Measurements from ENCODE around the gene OSBPL2.

OSBPL2 gene

GRCh38 chr20:62318400-62319345 lies 80.4 kb downstream of the OSBPL2 start:
- Histone ChIP-seq H3K4me1 (ENCODE audit: control insufficient read depth in 1 of 2, insufficient read depth in 2 of 2, low read length in 2 of 2) (no peaks in the 10 kb centered on the region), H3K4me3 (ENCODE audit: low read depth in 1 of 2, low read length in 2 of 2) (no peak overlapping the region), H3K27ac (ENCODE audit: low read depth, low read length) (no peak overlapping the region), H3K9ac (ENCODE audit: low read depth in 1 of 2, low read length in 2 of 2) (no peak overlapping the region), H3K9me3 (ENCODE audit: control insufficient read depth in 1 of 2, low read length in 2 of 2) (no peaks in the 10 kb centered on the region), H3K27me3 (ENCODE audit: control insufficient read depth in 1 of 2, insufficient read depth in 2 of 2, low read length in 2 of 2) (no peaks in the 10 kb centered on the region), H3K36me3 (ENCODE audit: control insufficient read depth in 1 of 2, insufficient read depth in 2 of 2, low read length in 2 of 2) (peaks cover 0 to 24% of the 10 kb centered on the region in 2 donors)

- Histone ChIP-seq H3K4me1 (ENCODE audit: control insufficient read depth in 1 of 2, insufficient read depth in 2 of 2, low read length in 2 of 2) (no peaks in the 10 kb centered on the region), H3K9ac (ENCODE audit: low read depth in 1 of 2, low read length in 2 of 2) (no peak overlapping the region), H3K27ac (ENCODE audit: low read depth, low read length) (no peak overlapping the region), H3K27me3 (ENCODE audit: control insufficient read depth in 1 of 2, insufficient read depth in 2 of 2, low read length in 2 of 2) (no peaks in the 10 kb centered on the region), H3K4me3 (ENCODE audit: low read depth in 1 of 2, low read length in 2 of 2) (no peak overlapping the region), H3K9me3 (ENCODE audit: control insufficient read depth in 1 of 2, low read length in 2 of 2) (no peaks in the 10 kb centered on the region), H3K36me3 (ENCODE audit: control insufficient read depth in 1 of 2, insufficient read depth in 2 of 2, low read length in 2 of 2) (peaks cover 0 to 24% of the 10 kb centered on the region in 2 donors)
These were observed 81.1 kb downstream of the OSBPL2 start for GRCh38 chr20:62319346-62319909.

- peaks cover 0 to 15% of the 10 kb centered on the region in 2 donors for H3K36me3 ChIP-seq (ENCODE audit: control insufficient read depth in 1 of 2, insufficient read depth in 2 of 2, low read length in 2 of 2)
- H3K27ac ChIP-seq (ENCODE audit: low read depth, low read length) = no peak overlapping the region
- H3K9me3 ChIP-seq (ENCODE audit: control insufficient read depth in 1 of 2, low read length in 2 of 2) = no peaks in the 10 kb centered on the region
- H3K9ac ChIP-seq (ENCODE audit: low read depth in 1 of 2, low read length in 2 of 2) = no peak overlapping the region
- no peaks in the 10 kb centered on the region for H3K4me1 ChIP-seq (ENCODE audit: control insufficient read depth in 1 of 2, insufficient read depth in 2 of 2, low read length in 2 of 2)
- H3K27me3 ChIP-seq (ENCODE audit: control insufficient read depth in 1 of 2, insufficient read depth in 2 of 2, low read length in 2 of 2) = no peaks in the 10 kb centered on the region
- H3K4me3 ChIP-seq (ENCODE audit: low read depth in 1 of 2, low read length in 2 of 2) = no peak overlapping the region
These were observed 82.4 kb downstream of the OSBPL2 start for GRCh38 chr20:62320581-62321354.

- Histone ChIP-seq H3K4me3 (ENCODE audit: low read depth in 1 of 2, low read length in 2 of 2) (no peak overlapping the region), H3K4me1 (ENCODE audit: control insufficient read depth in 1 of 2, insufficient read depth in 2 of 2, low read length in 2 of 2) (no peaks in the 10 kb centered on the region), H3K9me3 (ENCODE audit: control insufficient read depth in 1 of 2, low read length in 2 of 2) (no peaks in the 10 kb centered on the region), H3K27ac (ENCODE audit: low read depth, low read length) (no peak overlapping the region), H3K36me3 (ENCODE audit: control insufficient read depth in 1 of 2, insufficient read depth in 2 of 2, low read length in 2 of 2) (peaks cover 0 to 9% of the 10 kb centered on the region in 2 donors), H3K27me3 (ENCODE audit: control insufficient read depth in 1 of 2, insufficient read depth in 2 of 2, low read length in 2 of 2) (no peaks in the 10 kb centered on the region), H3K9ac (ENCODE audit: low read depth in 1 of 2, low read length in 2 of 2) (no peak overlapping the region)
These were observed 83.2 kb downstream of the OSBPL2 start for GRCh38 chr20:62321521-62321948.

GRCh38 chr20:62321975-62322374 lies 83.7 kb downstream of the OSBPL2 start:
- Histone ChIP-seq H3K9ac (ENCODE audit: low read depth in 1 of 2, low read length in 2 of 2) (no peak overlapping the region), H3K4me3 (ENCODE audit: low read depth in 1 of 2, low read length in 2 of 2) (no peak overlapping the region), H3K27ac (ENCODE audit: low read depth, low read length) (no peak overlapping the region), H3K27me3 (ENCODE audit: control insufficient read depth in 1 of 2, insufficient read depth in 2 of 2, low read length in 2 of 2) (no peaks in the 10 kb centered on the region), H3K36me3 (ENCODE audit: control insufficient read depth in 1 of 2, insufficient read depth in 2 of 2, low read length in 2 of 2) (peaks cover 0 to 4% of the 10 kb centered on the region in 2 donors), H3K9me3 (ENCODE audit: control insufficient read depth in 1 of 2, low read length in 2 of 2) (no peaks in the 10 kb centered on the region), H3K4me1 (ENCODE audit: control insufficient read depth in 1 of 2, insufficient read depth in 2 of 2, low read length in 2 of 2) (no peaks in the 10 kb centered on the region)

GRCh38 chr20:62322492-62323041 lies 84.2 kb downstream of the OSBPL2 start:
- Histone ChIP-seq H3K4me3 (ENCODE audit: low read depth in 1 of 2, low read length in 2 of 2) (no peak overlapping the region), H3K4me1 (ENCODE audit: control insufficient read depth in 1 of 2, insufficient read depth in 2 of 2, low read length in 2 of 2) (no peaks in the 10 kb centered on the region), H3K27me3 (ENCODE audit: control insufficient read depth in 1 of 2, insufficient read depth in 2 of 2, low read length in 2 of 2) (no peaks in the 10 kb centered on the region), H3K9me3 (ENCODE audit: control insufficient read depth in 1 of 2, low read length in 2 of 2) (no peaks in the 10 kb centered on the region), H3K27ac (ENCODE audit: low read depth, low read length) (no peak overlapping the region), H3K36me3 (ENCODE audit: control insufficient read depth in 1 of 2, insufficient read depth in 2 of 2, low read length in 2 of 2) (peaks cover 0 to 6% of the 10 kb centered on the region in 2 donors), H3K9ac (ENCODE audit: low read depth in 1 of 2, low read length in 2 of 2) (no peak overlapping the region)

- Histone ChIP-seq H3K9ac (ENCODE audit: low read depth in 1 of 2, low read length in 2 of 2) (no peak overlapping the region), H3K27ac (ENCODE audit: low read depth, low read length) (no peak overlapping the region), H3K36me3 (ENCODE audit: control insufficient read depth in 1 of 2, insufficient read depth in 2 of 2, low read length in 2 of 2) (peaks cover 0 to 6% of the 10 kb centered on the region in 2 donors), H3K9me3 (ENCODE audit: control insufficient read depth in 1 of 2, low read length in 2 of 2) (no peaks in the 10 kb centered on the region), H3K27me3 (ENCODE audit: control insufficient read depth in 1 of 2, insufficient read depth in 2 of 2, low read length in 2 of 2) (no peaks in the 10 kb centered on the region), H3K4me1 (ENCODE audit: control insufficient read depth in 1 of 2, insufficient read depth in 2 of 2, low read length in 2 of 2) (no peaks in the 10 kb centered on the region), H3K4me3 (ENCODE audit: low read depth in 1 of 2, low read length in 2 of 2) (no peak overlapping the region)
These were observed 85.0 kb downstream of the OSBPL2 start for GRCh38 chr20:62323146-62323979.

GRCh38 chr20:62323980-62324906 lies 85.9 kb downstream of the OSBPL2 start:
- Histone ChIP-seq H3K27me3 (ENCODE audit: control insufficient read depth in 1 of 2, insufficient read depth in 2 of 2, low read length in 2 of 2) (no peaks in the 10 kb centered on the region), H3K27ac (ENCODE audit: low read depth, low read length) (no peak overlapping the region), H3K4me3 (ENCODE audit: low read depth in 1 of 2, low read length in 2 of 2) (no peak overlapping the region), H3K36me3 (ENCODE audit: control insufficient read depth in 1 of 2, insufficient read depth in 2 of 2, low read length in 2 of 2) (peaks cover 0 to 6% of the 10 kb centered on the region in 2 donors), H3K9ac (ENCODE audit: low read depth in 1 of 2, low read length in 2 of 2) (no peak overlapping the region), H3K9me3 (ENCODE audit: control insufficient read depth in 1 of 2, low read length in 2 of 2) (no peaks in the 10 kb centered on the region), H3K4me1 (ENCODE audit: control insufficient read depth in 1 of 2, insufficient read depth in 2 of 2, low read length in 2 of 2) (no peaks in the 10 kb centered on the region)

Measured in duodenal mucosa (tissue), 2 donors.